Suppressor macrophage treated with lipopolysaccharide for 1 hour (primary cell): Measurements from ENCODE around the gene C15orf62.
A peak's percentile ranks its signal among the peaks of the same experiment; 100 is the strongest.

Source experiments
- DNase-seq, 3 donors: peaks; one replicate each; pipeline ENCODE4 v3.0.0-alpha.2; 2020 to 2022

Gene C15orf62, protein sequence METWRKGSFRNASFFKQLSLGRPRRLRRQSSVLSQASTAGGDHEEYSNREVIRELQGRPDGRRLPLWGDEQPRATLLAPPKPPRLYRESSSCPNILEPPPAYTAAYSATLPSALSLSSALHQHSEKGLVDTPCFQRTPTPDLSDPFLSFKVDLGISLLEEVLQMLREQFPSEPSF

DNA sequence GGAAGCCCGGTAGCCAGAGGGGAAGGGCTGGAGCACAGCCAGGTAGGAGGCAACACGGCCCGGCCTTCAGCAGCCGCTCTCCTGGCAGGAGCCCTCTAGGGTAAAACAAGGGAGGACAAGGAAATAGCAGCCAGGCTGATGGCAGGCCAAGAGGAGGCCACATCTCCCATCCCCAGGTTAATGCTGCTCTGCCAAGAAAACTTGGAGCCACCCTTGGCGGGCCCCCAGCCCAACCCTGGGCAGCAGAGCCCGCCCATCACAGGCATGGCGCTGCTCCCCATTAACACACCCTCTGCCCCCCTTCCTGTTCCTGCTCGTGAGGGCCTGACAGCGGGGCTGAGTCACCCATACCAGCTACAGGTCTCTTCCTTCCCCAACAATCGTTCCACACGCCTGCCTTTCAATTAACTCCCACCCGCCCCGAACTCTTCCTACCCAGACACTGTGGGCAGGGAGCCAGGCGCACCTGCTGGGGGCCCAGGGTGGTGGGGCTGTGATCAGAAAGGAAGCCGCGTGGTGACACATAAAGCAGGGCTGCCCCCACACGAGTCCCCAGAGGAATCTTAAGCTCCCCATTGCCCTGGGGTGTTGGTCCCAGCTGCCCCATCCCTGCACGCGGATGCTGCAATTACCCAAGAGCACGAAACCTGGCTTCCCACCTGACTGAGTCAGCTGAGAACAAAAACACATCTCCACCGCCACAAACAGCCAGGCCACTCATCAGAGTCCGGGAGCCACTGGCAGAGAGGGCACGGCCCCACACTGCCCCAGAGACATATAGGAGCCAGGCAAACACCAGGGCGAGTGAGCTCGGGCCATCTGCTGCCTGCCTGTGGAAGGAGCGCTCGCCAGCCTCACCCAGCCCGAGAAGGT is at the start of gene C15orf62:
C15orf62 (plus strand) TSS at position 707 of the 873 bp plus-strand sequence. CDS start 516 bp downstream, outside the sequence.
- DNase-seq = peak; percentile 67 to 73 (median 68)

DNA sequence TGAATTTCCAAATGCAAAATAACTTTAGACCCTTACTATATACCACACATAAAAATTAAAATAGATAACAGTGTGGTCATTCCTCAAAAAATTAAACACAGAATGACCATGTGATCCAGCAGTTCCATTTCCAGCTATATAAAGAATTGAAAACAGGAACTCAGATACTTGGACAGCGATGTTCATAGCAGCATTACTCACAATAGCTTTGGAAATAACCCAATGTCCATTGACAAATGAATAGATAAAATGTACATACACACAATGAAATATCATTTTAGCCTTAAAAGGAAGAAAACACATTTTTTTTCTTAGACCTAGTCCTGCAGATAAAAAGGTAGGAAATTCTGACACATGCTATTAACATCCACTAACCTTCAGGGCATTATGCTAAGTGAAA is 48.1 kb upstream of the C15orf62 start:
- peak; percentile 37 to 81 (median 79) for DNase-seq

DNA sequence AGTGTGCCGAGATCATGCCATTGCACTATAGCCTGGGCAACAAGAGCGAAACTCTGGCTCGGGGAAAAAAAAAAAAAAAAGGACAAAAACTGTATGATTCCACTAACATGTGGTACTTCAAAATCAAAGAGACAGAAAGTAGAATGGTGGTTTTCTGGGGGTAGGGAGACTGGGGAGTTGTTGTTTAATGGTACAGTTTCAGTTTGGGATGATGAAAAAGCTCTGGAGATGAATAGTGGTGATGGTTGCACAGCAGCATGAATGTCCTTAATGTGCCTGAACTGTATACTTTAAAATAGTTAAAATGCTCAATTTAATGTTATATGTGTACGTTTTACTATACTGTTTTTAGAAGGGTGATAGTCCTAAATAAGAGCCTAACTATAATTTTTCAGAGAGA is 47.4 kb upstream of the C15orf62 start:
- no peak for DNase-seq

DNA sequence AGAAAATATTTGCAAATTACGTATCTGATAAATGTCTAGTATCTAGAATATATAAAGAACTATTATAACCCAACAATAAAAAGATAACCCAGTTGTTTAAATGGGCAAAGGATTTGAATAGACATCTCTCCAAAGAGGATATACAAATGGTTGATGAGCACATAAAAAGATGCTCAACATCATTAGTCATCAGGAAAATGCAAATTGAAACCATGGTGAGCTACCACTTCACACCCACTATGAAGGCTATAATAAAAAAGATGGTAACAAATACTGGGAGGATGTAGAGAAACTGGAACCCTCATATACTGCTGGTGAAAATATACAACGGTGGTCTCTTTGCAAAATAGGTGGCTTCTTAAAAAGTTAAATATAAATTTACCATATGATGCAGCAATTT is 46.8 kb upstream of the C15orf62 start:
- peak; percentile 20 to 58 (median 49) for DNase-seq

DNA sequence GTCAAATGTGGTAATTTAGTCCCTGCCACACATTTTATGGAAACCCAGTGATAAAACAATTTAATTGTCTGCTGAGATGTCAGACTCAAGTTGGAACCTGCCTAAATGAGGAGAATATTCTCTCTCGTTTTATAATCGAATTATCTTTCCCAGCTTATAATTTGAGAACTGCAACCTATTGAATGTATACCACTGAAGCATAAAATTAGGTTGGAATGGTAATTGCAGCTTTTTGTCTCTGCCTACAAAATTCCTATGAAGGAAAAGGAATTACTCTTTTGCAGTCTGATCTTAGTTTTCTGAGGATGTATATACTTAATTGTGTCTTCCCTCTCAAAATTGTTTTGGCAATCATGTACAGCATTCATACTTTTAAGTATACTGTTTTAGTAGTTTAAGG is 45.9 kb upstream of the C15orf62 start:
- no peak for DNase-seq

DNA sequence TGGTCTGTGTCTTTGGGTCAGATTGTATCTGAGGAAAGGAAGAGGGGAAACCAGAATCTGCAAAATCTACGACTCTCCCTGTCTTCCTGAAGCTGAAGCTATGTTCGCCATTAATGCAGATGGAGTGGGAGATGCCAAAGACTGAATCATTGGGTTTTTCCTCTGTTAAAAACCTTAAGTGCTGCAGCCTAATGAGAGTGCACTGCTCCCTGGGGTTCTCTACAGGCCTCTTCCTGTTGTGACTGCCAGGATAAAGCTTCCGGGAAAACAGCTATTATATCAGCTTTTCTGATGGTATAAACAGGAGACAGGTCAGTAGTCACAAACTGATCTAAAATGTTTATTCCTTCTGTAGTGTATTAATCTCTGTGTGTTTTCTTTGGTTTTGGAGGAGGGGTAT is 38.7 kb upstream of the C15orf62 start:
- no peak for DNase-seq

DNA sequence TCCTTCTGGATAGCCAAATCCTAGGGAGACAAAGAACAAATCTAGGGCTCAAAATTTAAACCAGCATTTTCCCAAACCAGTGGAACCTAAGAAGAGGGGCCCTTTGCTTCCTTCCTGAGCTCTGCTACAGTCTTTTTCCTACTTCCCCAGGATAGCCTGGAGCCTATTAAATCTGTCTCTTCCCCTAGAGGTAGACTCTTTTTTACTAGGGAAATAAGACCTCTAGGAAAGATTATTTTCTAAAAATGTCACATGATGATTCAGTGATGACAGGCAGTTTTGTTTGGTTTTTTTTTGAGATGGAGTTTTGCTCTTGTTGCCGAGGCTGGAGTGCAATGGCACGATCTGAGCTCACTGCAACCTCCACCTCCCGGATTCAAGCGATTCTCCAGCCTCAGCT is 33.2 kb upstream of the C15orf62 start:
- DNase-seq = no peak

DNA sequence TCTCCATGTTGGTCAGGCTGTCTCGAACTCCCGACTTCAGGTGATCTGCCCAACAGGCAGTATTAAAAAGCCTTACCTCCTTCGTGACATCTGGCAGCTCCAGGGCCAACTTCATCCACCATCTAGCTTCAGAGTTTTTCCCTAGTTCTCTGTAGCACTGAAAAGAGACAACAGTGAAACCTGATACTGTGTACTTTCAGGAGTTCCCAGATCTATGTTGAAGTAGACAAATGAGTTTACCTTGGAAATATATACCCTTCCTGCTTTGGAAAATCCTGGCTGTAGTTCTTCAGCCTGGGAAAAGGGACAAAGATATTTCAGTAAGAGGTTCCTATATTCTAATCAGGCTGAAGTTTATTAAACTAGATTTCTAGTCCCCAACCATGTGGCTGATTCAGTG is 32.7 kb upstream of the C15orf62 start:
- DNase-seq = no peak

DNA sequence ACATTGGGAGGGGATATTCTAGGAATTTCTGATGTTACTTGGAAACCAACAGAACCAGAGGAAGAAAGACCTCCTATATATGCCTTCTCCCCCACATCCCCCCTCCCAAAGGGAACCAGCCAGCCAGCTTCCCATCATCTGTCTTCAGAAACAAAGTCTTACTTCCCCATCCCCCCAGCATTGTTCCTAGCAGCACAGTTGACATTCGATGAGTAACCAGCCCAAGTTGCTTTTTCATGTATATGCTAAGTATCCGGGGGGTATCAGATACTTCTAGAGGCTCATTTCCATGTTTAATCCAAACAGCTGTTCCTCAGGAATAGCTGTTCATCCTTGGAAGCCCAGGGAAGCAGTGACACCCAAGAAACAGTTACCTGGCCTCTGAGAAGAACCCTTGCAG is 30.7 kb upstream of the C15orf62 start:
- no peak for DNase-seq

DNA sequence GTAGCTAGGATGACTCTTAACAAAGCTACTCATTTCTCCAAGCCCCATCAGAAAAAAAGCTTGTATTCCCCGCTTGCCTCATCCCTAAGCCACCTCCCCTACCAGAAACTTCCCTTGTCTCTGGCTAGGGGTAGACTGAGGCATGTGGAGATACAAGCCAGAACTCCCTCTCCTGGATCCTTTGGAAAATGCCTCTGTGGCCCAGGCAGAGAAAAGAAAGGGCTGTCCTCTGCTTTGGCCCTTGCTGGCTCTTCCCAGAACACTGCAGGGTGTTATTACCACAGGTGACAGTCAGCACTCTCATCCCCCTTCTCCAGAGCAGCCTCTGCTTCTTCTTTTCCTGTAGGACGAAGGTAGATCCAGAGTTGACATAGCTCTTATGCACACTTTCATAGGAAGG is 29.9 kb upstream of the C15orf62 start:
- DNase-seq = no peak

DNA sequence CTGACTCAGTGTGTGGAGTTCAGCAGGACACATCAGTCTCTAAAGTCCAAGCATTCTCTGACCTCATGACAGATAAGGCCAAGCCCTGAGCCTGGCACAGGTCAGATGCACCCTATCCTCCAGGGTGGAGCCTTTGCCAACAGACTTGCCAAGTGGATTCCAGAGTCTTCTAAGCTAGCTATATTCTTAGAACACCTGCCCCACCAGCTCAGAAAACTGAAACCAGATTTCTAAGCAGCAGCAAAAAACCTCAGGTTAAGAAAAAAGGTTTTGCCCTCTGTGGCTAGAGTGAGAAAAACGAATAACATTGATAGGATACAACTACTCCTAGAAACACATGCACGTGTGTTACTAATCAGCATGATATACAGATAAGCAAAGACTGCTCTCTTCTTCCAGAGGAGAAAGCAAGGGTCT is 26.3 kb upstream of the C15orf62 start:
- DNase-seq = no peak

DNA sequence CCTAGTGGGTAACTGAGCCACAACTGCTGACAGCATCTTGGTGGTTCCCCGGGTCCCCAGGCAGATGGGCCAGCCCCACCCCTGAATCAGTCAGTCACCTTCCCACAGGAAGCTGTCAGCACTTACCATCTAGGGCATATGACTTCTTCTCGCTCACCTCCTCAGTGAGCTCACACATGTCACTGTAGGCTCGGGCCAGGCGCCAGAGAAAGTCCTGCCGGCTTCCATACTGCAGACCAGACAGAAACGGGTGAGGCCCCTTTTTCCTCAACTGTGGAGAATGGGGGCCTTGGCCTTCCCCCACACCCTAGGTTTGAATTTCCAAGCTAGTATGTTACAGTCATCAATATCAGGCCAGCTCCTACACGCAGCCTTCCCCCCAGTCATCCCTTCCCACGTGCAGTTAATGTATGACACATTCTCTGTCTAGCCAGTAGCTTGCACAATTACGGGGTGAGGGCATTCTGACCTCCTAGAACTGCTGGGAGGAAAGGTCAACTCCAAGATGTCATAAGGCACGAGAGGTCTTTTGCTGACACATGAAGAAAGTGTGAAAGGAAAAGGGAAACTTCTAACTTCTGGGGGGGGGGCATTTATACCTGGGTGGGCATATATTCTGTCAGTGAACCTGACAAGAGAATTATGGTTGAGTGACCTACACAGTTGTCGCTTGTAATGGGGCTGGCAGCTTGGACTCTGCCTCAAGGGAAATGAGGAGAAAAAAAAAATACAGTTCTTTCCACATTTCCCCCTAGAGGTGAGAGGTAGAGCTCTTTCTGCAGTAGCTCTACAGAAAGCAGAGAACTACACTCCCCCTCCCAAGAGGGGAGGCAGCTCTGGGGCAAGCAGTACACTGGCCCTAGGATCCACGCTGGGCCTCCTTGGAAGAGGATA is 25.6 kb upstream of the C15orf62 start:
- peak; percentile 92 to 98 (median 97) for DNase-seq

DNA sequence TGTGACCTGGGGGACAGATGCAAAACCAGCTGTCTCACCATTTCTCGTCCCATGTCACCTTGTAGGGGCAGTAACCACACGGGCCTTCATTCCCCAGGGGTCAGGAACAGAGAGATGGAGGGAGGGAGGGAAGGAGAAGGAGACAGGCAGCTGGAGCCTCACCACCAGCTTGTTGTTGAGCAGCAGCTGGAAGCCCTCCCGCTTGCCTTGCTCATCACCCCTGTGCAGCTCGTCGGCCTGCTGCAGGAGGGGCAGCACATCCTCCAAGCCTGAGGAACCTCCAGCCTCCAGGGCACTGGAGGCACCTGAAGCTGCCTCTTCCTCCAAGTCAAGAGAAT is 25.0 kb upstream of the C15orf62 start:
- no peak for DNase-seq

DNA sequence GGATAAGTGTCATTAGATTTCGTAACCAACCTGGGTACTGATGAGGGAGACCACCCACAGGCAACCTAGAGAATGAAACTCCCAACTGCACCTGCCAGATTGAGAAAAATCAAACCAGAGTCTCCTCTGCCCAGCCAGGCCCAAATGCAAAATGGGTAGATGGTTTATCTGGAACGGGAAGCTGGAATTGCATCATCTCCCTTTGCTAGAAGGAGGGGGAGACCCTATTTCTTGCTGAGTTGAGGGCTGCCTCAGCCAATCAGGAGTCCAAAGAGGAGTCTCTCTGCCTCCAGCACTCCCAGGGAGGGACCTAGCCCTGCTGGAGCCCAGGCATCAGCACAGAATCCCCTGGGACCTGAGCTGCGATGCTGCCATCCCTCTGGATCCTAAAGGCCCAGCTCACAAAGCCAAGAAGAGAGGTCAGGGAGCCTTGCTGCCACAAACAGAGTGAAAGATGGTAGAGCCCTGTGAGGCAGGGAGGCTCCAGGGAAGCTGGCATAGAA is 22.8 kb upstream of the C15orf62 start:
- peak; percentile 68 to 74 (median 71) for DNase-seq

DNA sequence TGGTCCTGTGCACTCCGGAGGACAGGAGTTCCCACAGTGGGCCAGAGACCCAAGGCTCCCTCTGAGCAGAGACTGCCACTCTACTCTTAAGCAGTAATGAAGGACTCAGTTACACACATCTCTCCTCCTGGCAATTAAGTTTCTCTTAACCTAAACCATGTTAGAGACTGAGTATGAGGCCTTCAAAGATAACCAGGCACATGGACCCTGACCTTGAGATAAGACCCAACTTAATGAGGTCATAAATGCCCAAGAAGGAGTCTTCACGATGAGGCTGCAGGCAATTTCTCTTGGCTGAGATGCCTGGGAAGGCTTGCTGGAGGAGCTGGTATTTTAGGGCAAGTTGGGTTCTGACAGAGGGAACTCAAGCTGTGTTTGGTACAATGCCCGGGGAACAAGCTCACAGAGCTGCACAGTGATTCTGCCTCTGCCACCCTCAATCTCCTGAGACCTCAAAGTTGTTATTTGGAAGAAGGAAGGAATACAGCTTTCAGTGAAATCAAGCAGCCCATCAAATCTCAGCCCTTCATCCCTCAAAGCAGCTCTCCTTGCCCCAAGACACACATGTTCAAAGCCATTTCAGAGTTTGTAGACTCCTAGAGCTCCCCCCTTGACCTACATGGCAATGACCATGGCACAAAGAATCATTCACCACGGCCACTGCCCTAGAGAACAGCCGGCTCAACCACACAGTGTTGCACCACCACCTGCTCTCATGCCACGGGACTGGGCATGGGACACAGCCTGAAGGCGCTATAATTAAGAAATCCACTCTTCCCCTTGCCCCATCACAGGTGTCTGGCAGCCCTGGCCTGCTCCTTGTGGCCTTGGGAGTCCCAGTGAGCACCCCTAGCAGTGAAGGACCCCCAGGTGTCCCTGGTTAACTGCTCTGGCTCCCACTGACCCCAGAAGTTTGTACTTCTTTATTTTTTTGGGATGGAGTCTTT is 21.8 kb upstream of the C15orf62 start:
- DNase-seq = peak in 2 of 3 donors; percentile 10 to 25

DNA sequence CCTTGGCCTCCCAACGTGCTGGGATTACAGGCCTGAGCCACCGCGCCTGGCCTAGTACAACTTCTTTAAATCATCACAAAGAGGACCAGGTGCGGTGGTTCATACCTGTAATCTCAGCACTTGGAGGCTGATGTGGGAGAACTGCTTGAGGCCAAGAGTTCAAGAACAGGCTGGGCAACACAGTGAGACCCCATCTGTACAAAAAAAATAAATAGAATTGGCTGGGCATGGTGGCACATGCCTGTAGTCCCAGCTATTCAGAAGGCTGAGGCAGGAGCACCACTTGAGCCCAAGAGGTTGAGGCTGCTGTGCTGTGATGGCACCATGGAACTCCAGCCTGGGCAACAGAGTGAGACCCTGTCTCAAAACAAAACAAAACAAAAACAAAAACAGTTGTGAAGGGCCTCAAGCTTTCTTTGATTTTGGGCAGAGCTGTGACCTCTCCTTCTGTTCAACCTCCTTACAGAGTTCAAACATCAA is 20.6 kb upstream of the C15orf62 start:
- DNase-seq = no peak

DNA sequence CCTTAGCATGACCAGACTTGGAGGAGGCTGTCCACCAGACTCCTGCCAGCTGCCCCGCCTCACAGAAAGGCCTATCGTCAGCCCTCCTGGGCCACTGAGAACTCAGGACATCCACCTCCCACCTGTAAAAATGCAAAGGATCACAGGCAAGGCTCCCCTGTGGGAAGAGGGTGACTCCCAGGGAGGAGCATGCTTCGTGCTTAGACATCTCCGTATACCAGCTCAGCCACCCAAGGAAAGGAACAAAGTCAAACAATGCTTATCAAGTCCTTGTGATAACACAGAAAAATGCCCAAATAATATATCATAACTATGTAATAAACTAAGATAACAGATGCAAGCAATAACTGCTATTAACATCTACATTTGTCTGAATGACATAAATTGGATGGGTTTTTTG is 18.9 kb upstream of the C15orf62 start:
- no peak for DNase-seq

DNA sequence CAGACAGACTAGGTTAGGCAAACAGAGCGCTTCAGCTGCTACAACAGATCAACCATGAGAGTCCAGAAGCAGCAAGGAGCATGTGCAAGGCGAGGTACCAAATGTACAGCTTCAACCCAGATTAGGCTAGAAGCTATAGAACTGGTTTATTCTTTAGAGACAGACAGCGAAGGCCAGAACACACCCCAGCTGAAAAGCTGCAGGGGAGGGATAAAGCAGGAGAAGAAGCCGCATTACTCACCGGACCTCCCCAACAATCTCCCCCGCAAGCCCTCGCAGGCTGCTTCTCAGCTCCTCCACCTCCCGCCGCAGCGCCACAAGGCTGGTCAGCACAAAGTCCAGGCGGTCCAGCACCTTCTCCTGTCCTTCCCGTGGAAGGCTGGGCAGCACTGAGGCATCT is 18.0 kb upstream of the C15orf62 start:
- no peak for DNase-seq

DNA sequence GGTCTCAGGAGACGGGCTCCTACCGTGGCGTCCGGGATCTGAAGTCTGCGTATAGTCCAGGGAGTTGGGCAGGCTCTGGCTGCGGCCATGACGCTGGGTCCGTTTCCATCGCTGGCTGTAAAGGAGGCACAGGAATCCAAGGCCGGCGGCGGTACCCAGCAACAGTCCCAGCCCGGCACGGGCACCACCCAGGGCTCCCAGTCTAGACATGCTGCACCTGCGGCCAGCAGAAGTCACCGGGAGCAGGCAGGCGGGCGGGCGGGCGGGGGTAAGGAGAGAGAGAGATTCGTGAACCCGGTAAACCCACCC is 15.3 kb upstream of the C15orf62 start:
- DNase-seq = peak in 2 of 3 donors; percentile 17 to 40

DNA sequence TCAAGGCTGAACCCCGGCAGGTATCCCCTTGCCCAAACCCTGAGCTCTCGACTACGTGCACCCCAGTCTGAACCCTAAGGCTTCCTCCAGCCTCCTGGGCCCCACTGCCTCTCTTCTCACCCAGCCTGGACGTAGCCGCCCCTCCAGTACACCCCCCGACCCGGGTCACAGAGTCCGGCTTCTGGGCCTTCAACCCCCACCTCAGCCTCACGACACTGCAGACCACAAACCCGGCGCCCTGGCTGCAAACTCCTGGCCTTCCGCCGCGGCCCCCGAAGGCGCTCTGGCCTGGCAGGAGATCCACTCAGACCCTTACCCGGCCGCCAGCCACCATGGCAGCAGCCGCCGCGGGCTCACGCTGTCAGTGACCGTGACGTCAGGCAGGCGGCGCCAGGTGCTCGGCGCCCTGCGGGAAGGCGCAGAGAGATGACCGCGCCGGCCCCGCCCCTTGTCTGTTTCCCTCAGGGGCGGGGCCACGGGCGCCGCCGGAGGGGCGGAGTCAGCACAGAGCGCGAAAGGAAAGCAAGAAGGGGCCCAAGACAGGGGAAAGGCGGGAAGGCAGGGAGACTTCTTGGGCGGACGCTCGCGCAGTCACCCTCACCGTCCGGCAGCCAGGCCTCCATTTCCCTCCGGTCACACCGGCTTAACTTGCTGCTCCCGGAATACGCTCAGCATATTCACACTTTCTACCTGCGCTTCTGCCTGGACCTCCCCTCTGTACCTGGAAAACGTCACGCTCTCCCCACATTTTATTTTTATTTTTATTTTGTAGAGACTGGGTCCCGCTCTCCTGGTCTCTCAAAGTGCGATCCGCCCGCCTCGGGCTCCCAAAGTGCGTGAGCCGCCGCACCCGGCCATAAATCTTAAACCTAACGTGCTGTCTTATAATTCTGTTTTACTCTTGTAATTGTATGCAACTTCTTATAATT is 14.6 kb upstream of the C15orf62 start, which contains the start of gene RMDN3:
RMDN3 (minus strand) TSS at position 372 of the 929 bp plus-strand sequence. CDS start 471 bp downstream, outside the sequence.
- peak; percentile 96 to 99 (median 99) for DNase-seq

DNA sequence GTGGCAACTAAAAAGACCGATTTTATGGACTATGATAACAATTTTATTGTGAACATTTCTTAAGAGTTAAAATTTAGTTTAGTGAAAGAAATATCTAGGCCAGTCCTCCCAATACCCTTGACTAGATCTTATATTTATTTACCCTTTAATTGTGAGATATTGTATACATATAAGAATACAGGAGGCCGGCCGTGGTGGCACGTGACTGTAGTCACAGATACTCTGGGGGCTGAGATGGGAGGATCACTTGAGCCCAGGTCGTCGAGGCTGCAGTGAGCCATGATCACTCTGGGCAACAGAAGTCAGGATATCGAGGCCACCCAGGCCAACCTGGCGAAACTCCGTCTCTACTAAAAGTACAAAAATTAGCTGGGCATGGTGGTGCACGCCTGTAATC is 14.0 kb upstream of the C15orf62 start:
- no peak for DNase-seq
